Gastrocnemius medialis (tissue), 4 donors: Measurements from ENCODE around the gene LEPR.

Experiments
- CTCF ChIP-seq, 5 experiments: fragments of 450-650 bp in 3 of 5; fragments of 200-600 bp in 2 of 5; sonication (generic) in 2 of 5; IDR thresholded peaks in 4 of 5; conservative IDR thresholded peaks in 1 of 5; 1 replicate in 4 of 5; 2 replicates in 1 of 5; pipeline ENCODE4 v1.5.1; 2016 to 2019; ENCODE audit warnings: antibody characterized with exemption in 5 of 5, mild to moderate bottlenecking in 3 of 5, moderate library complexity in 3 of 5
- POLR2A ChIP-seq, 2 donors: fragments of 450-650 bp; IDR thresholded peaks; one replicate each; pipeline ENCODE4 v1.6.1; 2017; ENCODE audit warnings: antibody characterized with exemption in 2 of 2, mild to moderate bottlenecking in 2 of 2, moderate library complexity in 2 of 2

GRCh38 chr1:65387821-65388220 lies 32.6 kb upstream of the LEPR start:
- TF ChIP-seq CTCF (IDR thresholded peaks at IDR 0.05 in 4 of 5, conservative IDR thresholded peaks at IDR 0.05 in 1 of 5) (no peak), POLR2A (IDR thresholded peaks at IDR 0.05) (no peak)
